Measurements from ENCODE around the gene KCMF1. TPM values are rescaled to one million over a fixed set of nuclear protein-coding genes. Genes with fewer than 3 reads are reported as not detected.

The KCMF1 gene
- total RNA-seq, 4 donors from 2014 or later = 65.0 to 89.7 (median 71.1) TPM

DNA sequence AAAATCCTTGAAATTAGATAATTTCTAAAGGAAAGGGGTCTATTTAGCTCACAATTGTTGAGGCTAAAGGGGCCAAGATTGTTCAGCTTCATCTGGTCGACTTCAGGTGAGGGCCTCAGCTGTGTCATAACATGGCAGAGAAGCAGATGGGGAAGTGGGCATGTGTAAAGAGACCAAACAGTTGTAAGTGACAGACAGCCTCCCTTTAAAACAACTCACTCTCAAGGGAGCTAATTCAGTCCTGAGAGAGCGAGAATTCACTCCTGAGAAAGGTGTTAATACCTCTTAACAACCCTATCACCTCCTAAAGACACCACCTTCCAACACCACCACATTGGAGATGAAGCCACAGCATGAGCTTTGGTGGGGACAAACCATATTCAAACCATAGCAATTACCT lies 62.4 kb downstream of the KCMF1 start:
- TF ChIP-seq, protein P1, sequence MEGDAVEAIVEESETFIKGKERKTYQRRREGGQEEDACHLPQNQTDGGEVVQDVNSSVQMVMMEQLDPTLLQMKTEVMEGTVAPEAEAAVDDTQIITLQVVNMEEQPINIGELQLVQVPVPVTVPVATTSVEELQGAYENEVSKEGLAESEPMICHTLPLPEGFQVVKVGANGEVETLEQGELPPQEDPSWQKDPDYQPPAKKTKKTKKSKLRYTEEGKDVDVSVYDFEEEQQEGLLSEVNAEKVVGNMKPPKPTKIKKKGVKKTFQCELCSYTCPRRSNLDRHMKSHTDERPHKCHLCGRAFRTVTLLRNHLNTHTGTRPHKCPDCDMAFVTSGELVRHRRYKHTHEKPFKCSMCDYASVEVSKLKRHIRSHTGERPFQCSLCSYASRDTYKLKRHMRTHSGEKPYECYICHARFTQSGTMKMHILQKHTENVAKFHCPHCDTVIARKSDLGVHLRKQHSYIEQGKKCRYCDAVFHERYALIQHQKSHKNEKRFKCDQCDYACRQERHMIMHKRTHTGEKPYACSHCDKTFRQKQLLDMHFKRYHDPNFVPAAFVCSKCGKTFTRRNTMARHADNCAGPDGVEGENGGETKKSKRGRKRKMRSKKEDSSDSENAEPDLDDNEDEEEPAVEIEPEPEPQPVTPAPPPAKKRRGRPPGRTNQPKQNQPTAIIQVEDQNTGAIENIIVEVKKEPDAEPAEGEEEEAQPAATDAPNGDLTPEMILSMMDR (IDR thresholded peaks at IDR 0.05; ENCODE audit: low read depth) = no peak

DNA sequence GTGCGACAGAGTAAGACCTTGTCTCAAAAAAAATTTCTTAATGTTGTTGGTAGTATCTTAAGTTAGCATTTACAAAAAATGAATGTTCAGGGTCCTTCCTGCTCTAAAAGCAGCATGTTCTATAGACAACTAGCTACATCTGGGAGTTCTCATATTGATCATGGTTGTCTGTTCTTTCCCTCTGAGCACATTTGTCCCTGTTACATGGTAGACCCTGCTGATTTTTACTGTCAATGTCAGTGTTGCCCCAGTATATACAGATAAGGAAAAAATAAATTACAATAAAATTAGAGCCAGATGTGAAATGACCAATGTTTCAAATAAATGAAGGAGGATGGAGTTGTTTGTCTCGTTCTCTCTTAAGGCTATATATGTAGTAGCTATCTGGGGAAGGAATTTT lies 63.2 kb downstream of the KCMF1 start:
- TF ChIP-seq, protein P1 (IDR thresholded peaks at IDR 0.05; ENCODE audit: low read depth) = no peak

DNA sequence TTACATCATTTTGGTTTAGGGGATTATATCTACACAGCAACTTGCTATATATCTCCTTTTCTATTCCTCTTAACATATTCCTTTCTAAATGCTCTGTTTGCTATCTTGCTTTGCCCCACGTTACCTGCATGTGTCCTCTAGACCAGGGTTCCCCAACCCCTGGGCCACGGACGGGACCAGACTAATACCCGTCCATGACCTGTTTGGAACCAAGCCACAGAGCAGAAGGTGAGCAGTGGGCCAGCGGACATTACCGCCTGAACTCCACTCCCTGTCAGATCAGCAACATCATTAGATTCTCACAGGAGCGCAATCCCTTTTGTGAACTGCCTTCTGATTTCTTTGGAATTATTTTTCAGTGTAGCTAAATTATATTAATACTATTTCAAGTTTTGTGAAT lies 66.7 kb downstream of the KCMF1 start:
- TF ChIP-seq, protein P1 (IDR thresholded peaks at IDR 0.05; ENCODE audit: low read depth) = no peak

DNA sequence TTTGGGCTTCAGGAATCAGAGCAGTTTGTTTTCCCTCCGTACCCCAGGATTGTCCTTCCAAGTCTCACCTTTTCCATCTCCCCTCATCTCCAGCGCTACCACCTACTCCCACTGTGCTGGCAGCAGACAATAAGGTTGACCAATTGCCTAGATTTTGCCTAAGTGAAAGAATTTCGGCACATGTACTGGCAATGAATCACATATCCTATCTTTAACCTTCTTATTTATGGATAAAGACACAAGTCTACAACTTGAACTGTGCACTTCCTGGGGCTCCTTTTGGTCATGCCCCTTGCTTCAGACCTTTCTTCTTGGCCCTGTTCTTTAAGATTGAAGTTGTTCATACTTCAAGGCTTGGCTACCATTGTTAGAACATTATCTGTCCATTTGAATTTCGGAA lies 71.4 kb downstream of the KCMF1 start:
- TF ChIP-seq, protein P1 (IDR thresholded peaks at IDR 0.05; ENCODE audit: low read depth) = no peak

DNA sequence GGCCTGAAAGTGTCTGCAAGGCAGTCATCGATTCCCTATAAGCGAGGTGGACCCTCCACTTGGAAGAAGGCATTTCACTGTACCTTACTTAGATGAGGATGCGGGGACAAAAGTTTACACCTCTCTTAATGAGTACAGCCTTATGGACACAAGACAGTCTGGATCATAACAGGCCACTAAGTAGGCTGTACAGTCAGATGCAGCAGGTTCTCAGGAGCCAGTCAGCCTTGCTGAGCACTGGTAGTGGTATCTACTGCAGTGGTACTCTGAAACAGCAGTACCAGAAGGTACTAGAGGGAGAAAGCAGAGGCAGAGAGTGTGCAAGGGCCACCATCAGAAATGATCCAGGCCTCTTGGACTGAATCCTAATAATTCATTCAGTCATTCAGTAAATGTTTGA lies 77.6 kb downstream of the KCMF1 start:
- TF ChIP-seq, protein P1 (IDR thresholded peaks at IDR 0.05; ENCODE audit: low read depth) = no peak

DNA sequence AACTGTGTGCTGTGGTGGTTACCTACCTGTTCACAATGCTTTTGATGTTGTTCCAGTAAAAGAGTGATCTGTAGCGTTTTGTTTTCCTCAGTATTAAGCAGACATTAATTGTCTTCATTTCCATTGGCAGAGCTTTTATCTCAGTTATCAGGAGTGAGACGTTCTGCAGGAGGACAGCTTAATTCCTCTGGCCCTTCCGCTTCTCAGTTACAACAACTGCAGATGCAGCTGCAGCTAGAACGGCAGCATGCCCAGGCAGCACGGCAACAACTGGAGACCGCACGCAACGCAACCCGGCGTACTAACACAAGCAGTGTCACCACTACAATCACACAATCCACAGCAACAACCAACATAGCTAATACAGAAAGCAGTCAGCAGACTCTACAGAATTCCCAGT lies 78.3 kb downstream of the KCMF1 start:
- TF ChIP-seq, protein P1 (IDR thresholded peaks at IDR 0.05; ENCODE audit: low read depth) = no peak

DNA sequence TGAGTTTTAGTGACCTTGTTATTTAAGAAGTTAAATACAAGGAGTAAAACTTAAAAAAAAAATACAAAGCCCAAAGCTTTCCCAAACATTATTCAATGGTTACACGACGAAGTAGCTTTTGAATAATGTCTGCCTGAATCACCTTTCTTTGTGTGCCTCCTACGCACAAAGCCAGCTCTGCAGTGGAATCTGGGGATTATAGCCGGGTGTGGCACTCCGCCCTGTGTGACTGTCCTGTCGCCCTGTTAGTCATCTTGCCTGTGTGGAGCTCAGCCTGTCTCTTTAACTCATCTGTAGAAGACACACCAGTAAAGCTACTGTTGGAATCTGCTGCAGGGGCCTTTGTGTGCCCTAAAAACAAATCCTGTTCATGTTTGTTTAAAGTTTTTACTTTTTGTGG lies 82.8 kb downstream of the KCMF1 start:
- TF ChIP-seq, protein P1 (IDR thresholded peaks at IDR 0.05; ENCODE audit: low read depth) = no peak

All from subcutaneous adipose tissue (tissue), 4 donors.